Endothelial cell of hepatic sinusoid (primary cell): ENCODE measurements around the gene PGA3.
"Not testable (repeated sequence)": the region's sequence is repeated elsewhere in the genome, so short reads cannot be mapped to it uniquely, and the experiment has no call there.

ENCODE experiments used
- in situ Hi-C: cut with HindIII; loops from 2 replicates; pipeline ENCODE4 v1.10.0; 2017; ENCODE audit warnings: low sequenced_read_pairs

PGA3 gene

GRCh38 chr11:61204502-61205059, 1.3 kb downstream of the PGA3 start:
- in situ Hi-C loops, result not testable (repeated sequence)

- in situ Hi-C loops, result not testable (repeated sequence)
These were observed 4.5 kb downstream of the PGA3 start for GRCh38 chr11:61207636-61208310.

DNA sequence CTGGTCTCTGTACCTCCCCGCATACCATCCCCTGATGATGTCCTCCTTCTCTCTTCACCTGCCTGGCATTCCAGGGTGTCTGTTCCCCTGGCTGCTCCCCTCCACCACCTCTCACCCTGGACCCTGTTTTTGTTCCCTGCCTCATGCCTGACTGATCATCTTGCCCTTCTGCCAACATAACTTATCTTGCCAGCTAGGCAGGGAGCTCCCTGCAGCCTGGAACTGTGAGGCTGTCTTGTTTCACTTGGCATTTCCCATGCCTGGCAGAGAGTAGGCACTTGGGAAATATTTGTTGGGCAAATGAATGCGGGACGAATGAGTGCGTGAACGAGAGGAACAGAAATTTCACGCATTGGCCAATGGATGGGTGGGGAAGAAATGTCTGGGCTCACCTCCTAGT, 7.3 kb downstream of the PGA3 start:
- in situ Hi-C loops, result not testable (repeated sequence)

GRCh38 chr11:61211327-61211952, 8.1 kb downstream of the PGA3 start:
- in situ Hi-C loops, result not testable (repeated sequence)

- in situ Hi-C loops, result not testable (repeated sequence)
These were observed 8.9 kb downstream of the PGA3 start for GRCh38 chr11:61212202-61212601.

DNA sequence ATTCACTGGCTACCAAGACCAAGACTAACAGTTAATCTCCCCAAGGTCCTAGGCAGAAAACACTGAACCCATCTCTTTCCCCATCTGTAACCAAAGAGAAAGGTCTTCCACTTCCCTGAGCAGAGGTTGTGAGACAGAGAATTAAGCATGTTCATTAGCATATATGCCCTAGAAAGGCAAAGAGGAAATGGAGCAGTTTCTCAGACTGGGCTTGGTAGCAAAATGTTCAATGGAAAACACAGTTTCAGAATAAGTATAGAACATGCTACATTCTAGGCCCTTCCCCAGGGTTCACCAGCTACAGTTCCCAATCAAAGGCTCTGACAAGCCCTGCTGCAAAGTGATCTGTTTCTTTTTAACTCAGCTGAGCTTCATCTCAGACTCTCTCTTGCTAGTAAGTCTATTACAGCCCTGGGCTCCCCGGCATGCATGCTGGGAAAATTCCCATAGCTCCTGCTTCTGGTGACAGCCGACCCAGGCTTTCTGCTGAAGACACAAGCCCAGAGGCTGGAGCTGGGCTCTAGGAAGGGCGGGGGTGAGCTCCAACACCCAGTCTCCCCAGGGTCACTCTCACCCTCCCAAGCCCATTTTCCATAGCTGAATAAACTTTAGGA, 10.5 kb downstream of the PGA3 start:
- in situ Hi-C loops, result not testable (repeated sequence)

DNA sequence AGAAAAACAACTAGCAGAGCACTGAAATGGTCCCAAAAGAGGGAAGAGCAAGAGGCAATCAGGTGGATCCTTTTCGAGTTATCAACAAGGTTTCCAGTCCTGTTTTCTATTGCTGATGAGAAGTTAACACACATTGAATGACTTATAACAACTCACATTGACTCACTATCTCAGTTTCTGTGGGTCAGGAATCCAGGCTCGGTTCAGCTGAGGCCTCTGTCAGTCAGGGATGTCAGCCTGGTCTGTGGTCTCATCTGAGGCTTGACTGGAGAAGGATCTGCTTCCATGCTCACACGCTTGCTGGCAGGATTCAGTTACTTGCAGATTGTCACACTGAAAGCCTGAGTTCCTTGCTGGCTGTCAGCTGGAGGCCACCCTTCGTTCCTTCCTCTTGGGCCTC, 15.0 kb downstream of the PGA3 start:
- in situ Hi-C loops, result not testable (repeated sequence)

DNA sequence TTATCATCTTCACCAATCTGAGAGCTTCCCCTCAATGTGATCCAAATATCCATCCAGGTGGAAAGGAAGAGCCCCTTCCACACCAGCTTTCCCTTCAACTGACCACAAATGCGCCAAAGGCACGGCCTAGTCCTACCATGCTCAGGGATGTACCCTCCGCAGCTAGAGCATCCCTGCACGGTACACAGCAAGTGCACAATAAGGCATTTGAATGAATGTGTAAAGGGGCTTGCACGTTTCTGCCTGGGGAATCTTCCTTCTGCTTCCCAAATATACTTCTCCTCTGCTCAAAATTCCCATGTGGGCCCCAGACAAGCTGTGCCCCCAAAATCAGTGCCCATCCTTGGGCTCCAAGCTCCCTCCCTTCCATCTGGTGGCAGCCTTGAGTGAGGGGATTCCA, 15.7 kb downstream of the PGA3 start:
- in situ Hi-C loops, result not testable (repeated sequence)

- in situ Hi-C loops, result not testable (repeated sequence)
These were observed 18.7 kb downstream of the PGA3 start, which contains the start of gene PGA4 for GRCh38 chr11:61222047-61222446. PGA4 (plus strand) TSS chr11:61222347; CDS start chr11:61222401, 54 bp downstream.

- in situ Hi-C loops, result not testable (repeated sequence)
These were observed 19.4 kb downstream of the PGA3 start for GRCh38 chr11:61222692-61223091.

- in situ Hi-C loops, result not testable (repeated sequence)
These were observed 23.3 kb downstream of the PGA3 start for GRCh38 chr11:61226457-61227137.

DNA sequence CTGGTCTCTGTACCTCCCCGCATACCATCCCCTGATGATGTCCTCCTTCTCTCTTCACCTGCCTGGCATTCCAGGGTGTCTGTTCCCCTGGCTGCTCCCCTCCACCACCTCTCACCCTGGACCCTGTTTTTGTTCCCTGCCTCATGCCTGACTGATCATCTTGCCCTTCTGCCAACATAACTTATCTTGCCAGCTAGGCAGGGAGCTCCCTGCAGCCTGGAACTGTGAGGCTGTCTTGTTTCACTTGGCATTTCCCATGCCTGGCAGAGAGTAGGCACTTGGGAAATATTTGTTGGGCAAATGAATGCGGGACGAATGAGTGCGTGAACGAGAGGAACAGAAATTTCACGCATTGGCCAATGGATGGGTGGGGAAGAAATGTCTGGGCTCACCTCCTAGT, 26.1 kb downstream of the PGA3 start:
- in situ Hi-C loops, result not testable (repeated sequence)

DNA sequence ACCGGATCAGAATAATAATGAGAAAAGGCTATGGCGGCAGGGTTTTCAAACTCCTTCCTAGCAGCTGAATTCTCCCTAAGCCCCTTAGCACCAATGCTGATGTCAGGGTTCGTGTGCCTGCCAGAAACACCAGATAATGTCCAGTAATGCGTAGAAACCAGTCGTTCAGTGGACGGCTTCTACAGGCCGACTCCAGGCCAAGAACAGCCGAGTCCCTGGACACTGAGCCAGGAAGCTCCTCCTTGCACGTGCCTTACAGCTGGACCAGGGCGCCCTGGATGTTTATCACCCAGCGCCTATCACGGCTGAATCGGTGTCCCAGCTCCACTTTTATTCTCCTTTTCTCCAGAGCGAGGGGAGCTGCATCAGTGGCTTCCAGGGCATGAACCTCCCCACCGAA, 27.7 kb downstream of the PGA3 start:
- in situ Hi-C loops, result not testable (repeated sequence)

- in situ Hi-C loops, result not testable (repeated sequence)
These were observed 28.3 kb downstream of the PGA3 start for GRCh38 chr11:61231585-61231984.

GRCh38 chr11:61232548-61233145, 29.3 kb downstream of the PGA3 start:
- in situ Hi-C loops, result not testable (repeated sequence)

DNA sequence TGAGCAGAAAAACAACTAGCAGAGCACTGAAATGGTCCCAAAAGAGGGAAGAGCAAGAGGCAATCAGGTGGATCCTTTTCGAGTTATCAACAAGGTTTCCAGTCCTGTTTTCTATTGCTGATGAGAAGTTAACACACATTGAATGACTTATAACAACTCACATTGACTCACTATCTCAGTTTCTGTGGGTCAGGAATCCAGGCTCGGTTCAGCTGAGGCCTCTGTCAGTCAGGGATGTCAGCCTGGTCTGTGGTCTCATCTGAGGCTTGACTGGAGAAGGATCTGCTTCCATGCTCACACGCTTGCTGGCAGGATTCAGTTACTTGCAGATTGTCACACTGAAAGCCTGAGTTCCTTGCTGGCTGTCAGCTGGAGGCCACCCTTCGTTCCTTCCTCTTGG, 33.8 kb downstream of the PGA3 start:
- in situ Hi-C loops, result not testable (repeated sequence)

GRCh38 chr11:61240288-61240687, 37.0 kb downstream of the PGA3 start:
- in situ Hi-C loops, result not testable (repeated sequence)

DNA sequence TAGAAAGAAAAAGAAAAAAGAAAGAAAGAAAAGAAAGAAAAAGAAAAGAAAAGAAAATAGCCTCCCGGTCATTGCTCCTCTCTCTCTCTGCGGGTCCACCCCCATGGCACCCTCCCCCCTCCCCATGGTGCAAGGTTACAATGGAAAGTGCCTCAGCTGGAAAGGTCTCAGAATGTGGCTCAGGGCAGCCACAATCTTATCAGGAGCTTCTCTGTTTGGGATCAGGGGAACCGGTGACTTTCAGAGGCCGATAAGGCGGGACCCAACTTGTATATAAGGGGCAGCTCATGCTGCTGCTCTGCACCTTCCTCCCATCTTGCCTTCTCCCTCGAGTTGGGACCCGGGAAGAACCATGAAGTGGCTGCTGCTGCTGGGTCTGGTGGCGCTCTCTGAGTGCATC, 37.6 kb downstream of the PGA3 start, which contains the start of gene PGA5:
PGA5 (plus strand) TSS at position 301 of the 400 bp plus-strand sequence; CDS start at position 353, 52 bp downstream.
- in situ Hi-C loops, result not testable (repeated sequence)

- in situ Hi-C loops, result not testable (repeated sequence)
These were observed 38.2 kb downstream of the PGA3 start for GRCh38 chr11:61241526-61241925.

- in situ Hi-C loops, result not testable (repeated sequence)
These were observed 42.1 kb downstream of the PGA3 start for GRCh38 chr11:61245284-61245964.
